SK-N-SH treated with all-trans-retinoic acid at 6 μM for 48 hours (cell line): ENCODE results near the gene PLBD2.
A peak's percentile ranks its signal among the peaks of the same experiment; 100 is the strongest.

ENCODE experiments used
- ATAC-seq: fragments of 200-7000 bp; cut with Tn5 transposase; 3 replicates; pipeline ENCODE4 v1.9.1; 2020; ENCODE audit warnings: mild to moderate bottlenecking, moderate library complexity
- ARNTL ChIP-seq: fragments of 450-650 bp; formaldehyde crosslinking; IDR thresholded peaks from 2 replicates; pipeline ENCODE4 v1.5.0; 2020; ENCODE audit warnings: low read depth, mild to moderate bottlenecking, moderate library complexity, borderline replicate concordance
- BACH2 ChIP-seq: fragments of 250-450 bp; sonication (Bioruptor Pico); IDR thresholded peaks from 2 replicates; pipeline ENCODE4 v1.9.0; 2021; ENCODE audit warnings: mild to moderate bottlenecking, borderline replicate concordance
- CREB5 ChIP-seq: fragments of 250-450 bp; sonication (Bioruptor Pico); IDR thresholded peaks from 2 replicates; pipeline ENCODE4 v1.5.1; 2020; ENCODE audit warnings: low read depth, mild to moderate bottlenecking, moderate library complexity
- CSDC2 ChIP-seq: fragments of 250-450 bp; sonication (Bioruptor Pico); IDR thresholded peaks from 2 replicates; pipeline ENCODE4 v1.5.0; 2020; ENCODE audit warnings: mild to moderate bottlenecking, moderate library complexity
- CSRNP3 ChIP-seq: fragments of 250-450 bp; sonication (Bioruptor Pico); IDR thresholded peaks from 2 replicates; pipeline ENCODE4 v1.5.1; 2021; ENCODE audit warnings: mild to moderate bottlenecking, moderate library complexity
- ESRRG ChIP-seq: fragments of 250-450 bp; sonication (Bioruptor Pico); IDR thresholded peaks from 2 replicates; pipeline ENCODE4 v1.6.1; 2021; ENCODE audit warnings: mild to moderate bottlenecking
- GLIS3 ChIP-seq: fragments of 250-450 bp; sonication (Bioruptor Pico); IDR thresholded peaks from 2 replicates; pipeline ENCODE4 v1.5.0; 2020; ENCODE audit warnings: mild to moderate bottlenecking, moderate library complexity
- ISL1 ChIP-seq: fragments of 250-450 bp; sonication (Bioruptor Pico); IDR thresholded peaks from 2 replicates; pipeline ENCODE4 v2.1.2; 2022; ENCODE audit warnings: mild to moderate bottlenecking, moderate library complexity
- OSR1 ChIP-seq: fragments of 250-450 bp; sonication (Bioruptor Pico); IDR thresholded peaks from 2 replicates; pipeline ENCODE4 v1.8.0; 2022; ENCODE audit warnings: moderate library complexity, mild to moderate bottlenecking, inconsistent platforms
- PATZ1 ChIP-seq: fragments of 250-450 bp; sonication (Bioruptor Pico); IDR thresholded peaks from 2 replicates; pipeline ENCODE4 v1.8.0; 2020; ENCODE audit warnings: mild to moderate bottlenecking, moderate library complexity, borderline replicate concordance
- POU6F1 ChIP-seq: fragments of 250-450 bp; sonication (Bioruptor Pico); IDR thresholded peaks from 2 replicates; pipeline ENCODE4 v1.8.0; 2021; ENCODE audit warnings: low read depth, mild to moderate bottlenecking, moderate library complexity, borderline replicate concordance
- RARB ChIP-seq: fragments of 250-450 bp; sonication (Bioruptor Pico); IDR thresholded peaks from 2 replicates; pipeline ENCODE4 v1.8.0; 2021; ENCODE audit warnings: mild to moderate bottlenecking, moderate library complexity
- SNAI2 ChIP-seq: fragments of 250-450 bp; sonication (Bioruptor Pico); IDR thresholded peaks from 2 replicates; pipeline ENCODE4 v1.5.0; 2020; ENCODE audit warnings: mild to moderate bottlenecking, moderate library complexity
- TCF4 ChIP-seq: fragments of 250-450 bp; sonication (Bioruptor Pico); IDR thresholded peaks from 2 replicates; pipeline ENCODE4 v1.8.0; 2021; ENCODE audit warnings: mild to moderate bottlenecking, moderate library complexity, borderline replicate concordance
- TSHZ2 ChIP-seq: fragments of 250-450 bp; sonication (Bioruptor Pico); IDR thresholded peaks from 2 replicates; pipeline ENCODE4 v1.5.0; 2020; ENCODE audit warnings: mild to moderate bottlenecking, moderate library complexity
- ZC3H10 ChIP-seq: fragments of 250-450 bp; sonication (Bioruptor Pico); IDR thresholded peaks from 2 replicates; pipeline ENCODE4 v1.5.1; 2021; ENCODE audit warnings: mild to moderate bottlenecking, moderate library complexity
- ZFP3 ChIP-seq: fragments of 250-450 bp; sonication (Bioruptor Pico); IDR thresholded peaks from 2 replicates; pipeline ENCODE4 v1.5.0; 2020; ENCODE audit warnings: mild to moderate bottlenecking, moderate library complexity
- ZFP30 ChIP-seq: fragments of 450-650 bp; formaldehyde crosslinking; IDR thresholded peaks from 2 replicates; pipeline ENCODE4 v1.5.0; 2022; ENCODE audit warnings: mild to moderate bottlenecking, moderate library complexity
- ZNF565 ChIP-seq: fragments of 450-650 bp; formaldehyde crosslinking; conservative IDR thresholded peaks from 2 replicates; pipeline ENCODE4 v1.5.0; 2020; ENCODE audit warnings: low read depth, mild to moderate bottlenecking, moderate library complexity
- ZNF8 ChIP-seq: fragments of 450-650 bp; formaldehyde crosslinking; IDR thresholded peaks from 2 replicates; pipeline ENCODE4 v1.5.0; 2020; ENCODE audit warnings: mild to moderate bottlenecking, moderate library complexity

PLBD2 gene

GRCh38 chr12:113392520-113392919 lies 34.1 kb downstream of the PLBD2 start:
- TF ChIP-seq ZFP3 (no peak), POU6F1 (CRISPR knock-in tag) (no peak), TSHZ2 (CRISPR knock-in tag) (no peak), OSR1 (no peak), ISL1 (CRISPR knock-in tag) (no peak), ZFP30 (no peak), ESRRG (CRISPR knock-in tag) (no peak), ZNF8 (CRISPR knock-in tag) (no peak), ZC3H10 (CRISPR knock-in tag) (no peak), RARB (CRISPR knock-in tag) (no peak)
- TF ChIP-seq, all 23 proteins: peak for 0
- no peak for ATAC-seq

GRCh38 chr12:113392988-113393579 lies 34.7 kb downstream of the PLBD2 start:
- ATAC-seq: peak; percentile 23; the same call in 2 of the 3 replicates
- TF ChIP-seq SNAI2 (CRISPR knock-in tag) (no peak), CSRNP3 (CRISPR knock-in tag) (no peak), RARB (CRISPR knock-in tag) (no peak), GLIS3 (CRISPR knock-in tag) (no peak), ZFP3 (no peak), ISL1 (CRISPR knock-in tag) (no peak), ZNF8 (CRISPR knock-in tag) (no peak), CSDC2 (CRISPR knock-in tag) (no peak)

- no peak for TF ChIP-seq CSRNP3 (CRISPR knock-in tag)
- no peak for TF ChIP-seq GLIS3 (CRISPR knock-in tag)
- no peak for TF ChIP-seq ZFP3
- TF ChIP-seq PATZ1: no peak
- TF ChIP-seq ARNTL: no peak
- TF ChIP-seq ZNF565 (CRISPR knock-in tag): no peak
- no peak for TF ChIP-seq BACH2 (CRISPR knock-in tag)
- no peak for TF ChIP-seq ESRRG (CRISPR knock-in tag)
- TF ChIP-seq ZC3H10 (CRISPR knock-in tag): no peak
- TF ChIP-seq ISL1 (CRISPR knock-in tag): no peak
- TF ChIP-seq ZFP30: no peak
- no peak for ATAC-seq
Observed at GRCh38 chr12:113393749-113394148, 35.4 kb downstream of the PLBD2 start.

- ATAC-seq: no peak
- TF ChIP-seq CSDC2 (CRISPR knock-in tag) (no peak), RARB (CRISPR knock-in tag) (no peak), ZNF565 (CRISPR knock-in tag) (no peak), TCF4 (CRISPR knock-in tag) (no peak), TSHZ2 (CRISPR knock-in tag) (no peak), CREB5 (CRISPR knock-in tag) (no peak), BACH2 (CRISPR knock-in tag) (no peak), POU6F1 (CRISPR knock-in tag) (no peak)
Observed at GRCh38 chr12:113395119-113395518, 36.7 kb downstream of the PLBD2 start.
